Ascending aorta (tissue), 2 donors: ENCODE data around the gene RETN. TPM values are rescaled to one million over a fixed set of nuclear protein-coding genes. Genes with fewer than 3 reads are reported as not detected.

ENCODE experiments used
- DNase-seq, 2 donors: peaks; one replicate each; pipeline ENCODE4 v3.0.0-alpha.2; 2019; ENCODE audit warnings: low spot score in 2 of 2
- H3K27ac ChIP-seq, 2 donors: fragments of 200-600 bp; sonication (generic); one replicate each; pipeline ENCODE4 v1.5.1; 2016 to 2017; ENCODE audit warnings: mild to moderate bottlenecking in 1 of 2
- H3K27me3 ChIP-seq: fragments of 200-600 bp; sonication (generic); one replicate; pipeline ENCODE4 v1.5.1; 2017
- H3K36me3 ChIP-seq, 2 donors: fragments of 200-600 bp; sonication (generic); one replicate each; pipeline ENCODE4 v1.5.1; 2016
- H3K4me1 ChIP-seq, 2 donors: fragments of 200-600 bp; sonication (generic); one replicate each; pipeline ENCODE4 v1.5.1; 2016 to 2017; ENCODE audit warnings: mild to moderate bottlenecking in 1 of 2
- H3K4me3 ChIP-seq, 2 donors: fragments of 200-600 bp; sonication (generic); one replicate each; pipeline ENCODE4 v1.5.1; 2016 to 2017; ENCODE audit warnings: mild to moderate bottlenecking in 1 of 2
- H3K9me3 ChIP-seq, 2 donors: fragments of 200-600 bp; sonication (generic); one replicate each; pipeline ENCODE4 v1.5.1; 2016
- CTCF ChIP-seq, 3 experiments: fragments of 200-600 bp in 2 of 3; fragments of 450-650 bp in 1 of 3; sonication (generic) in 2 of 3; IDR thresholded peaks; one replicate each; pipeline ENCODE4 v1.5.1; 2016 to 2019; ENCODE audit warnings: antibody characterized with exemption in 3 of 3, mild to moderate bottlenecking in 1 of 3, moderate library complexity in 1 of 3
- intact Hi-C: fragments of 100-400 bp; cut with DNase I; formaldehyde crosslinking; loops from one replicate; pipeline ENCODE4 v1.15.1; 2023
- total RNA-seq: library from RNA; depleted of rRNA; stranded (reverse); fragments of >200 nt; gene quantifications from one replicate; pipeline ENCODE4 v1.1.0, GENCODE V29; 2016

RETN gene
- total RNA-seq, 1 donor from 2014 or later = not detected

DNA sequence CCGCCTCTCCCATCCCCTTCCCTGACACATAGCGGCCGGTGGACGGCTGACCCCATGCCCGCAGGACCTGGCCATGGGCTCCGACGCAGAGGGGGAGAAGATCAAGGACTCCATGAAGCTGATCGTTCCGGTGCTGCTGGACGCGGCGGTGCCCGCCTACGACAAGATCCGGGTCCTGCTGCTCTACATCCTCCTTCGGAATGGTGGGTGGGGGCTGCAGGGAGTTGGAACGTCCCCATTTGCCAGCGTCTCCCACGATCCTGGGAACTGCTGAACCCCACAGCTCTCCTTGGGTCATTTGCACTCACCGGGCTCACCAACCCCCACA is 24.3 kb upstream of the RETN start:
- TF ChIP-seq CTCF (IDR thresholded peaks at IDR 0.05) = no peak
- no peak overlapping the region for H3K27ac ChIP-seq
- intact Hi-C loops = no loop called here
- no peaks in the 10 kb centered on the region for H3K27me3 ChIP-seq
- H3K9me3 ChIP-seq = no peaks in the 10 kb centered on the region
- no peaks in the 10 kb centered on the region for H3K36me3 ChIP-seq
- no peak for DNase-seq
- H3K4me3 ChIP-seq = no peak overlapping the region
- no peaks in the 10 kb centered on the region for H3K4me1 ChIP-seq

DNA sequence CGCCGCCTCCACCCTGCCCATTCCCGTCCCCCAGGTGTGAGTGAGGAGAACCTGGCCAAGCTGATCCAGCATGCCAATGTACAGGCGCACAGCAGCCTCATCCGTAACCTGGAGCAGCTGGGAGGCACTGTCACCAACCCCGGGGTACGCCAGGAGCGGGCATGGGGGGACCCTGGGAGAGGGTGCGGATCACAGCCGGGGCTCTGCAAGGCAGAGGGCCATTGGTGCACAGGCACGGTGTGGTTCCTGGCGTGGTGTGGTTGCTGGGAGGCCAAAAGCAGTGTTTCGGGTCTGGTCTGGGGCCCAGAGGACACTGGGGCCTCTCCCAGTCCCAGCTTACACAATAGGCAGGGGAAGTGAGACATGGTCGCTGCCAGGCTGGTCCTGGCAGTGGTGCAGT is 23.7 kb upstream of the RETN start:
- no peaks in the 10 kb centered on the region for H3K27me3 ChIP-seq
- intact Hi-C loops = no loop called here
- H3K4me1 ChIP-seq = no peaks in the 10 kb centered on the region
- no peak for TF ChIP-seq CTCF (IDR thresholded peaks at IDR 0.05)
- DNase-seq = no peak
- no peaks in the 10 kb centered on the region for H3K36me3 ChIP-seq
- H3K27ac ChIP-seq = no peak overlapping the region
- H3K4me3 ChIP-seq = no peak overlapping the region
- H3K9me3 ChIP-seq = no peaks in the 10 kb centered on the region

DNA sequence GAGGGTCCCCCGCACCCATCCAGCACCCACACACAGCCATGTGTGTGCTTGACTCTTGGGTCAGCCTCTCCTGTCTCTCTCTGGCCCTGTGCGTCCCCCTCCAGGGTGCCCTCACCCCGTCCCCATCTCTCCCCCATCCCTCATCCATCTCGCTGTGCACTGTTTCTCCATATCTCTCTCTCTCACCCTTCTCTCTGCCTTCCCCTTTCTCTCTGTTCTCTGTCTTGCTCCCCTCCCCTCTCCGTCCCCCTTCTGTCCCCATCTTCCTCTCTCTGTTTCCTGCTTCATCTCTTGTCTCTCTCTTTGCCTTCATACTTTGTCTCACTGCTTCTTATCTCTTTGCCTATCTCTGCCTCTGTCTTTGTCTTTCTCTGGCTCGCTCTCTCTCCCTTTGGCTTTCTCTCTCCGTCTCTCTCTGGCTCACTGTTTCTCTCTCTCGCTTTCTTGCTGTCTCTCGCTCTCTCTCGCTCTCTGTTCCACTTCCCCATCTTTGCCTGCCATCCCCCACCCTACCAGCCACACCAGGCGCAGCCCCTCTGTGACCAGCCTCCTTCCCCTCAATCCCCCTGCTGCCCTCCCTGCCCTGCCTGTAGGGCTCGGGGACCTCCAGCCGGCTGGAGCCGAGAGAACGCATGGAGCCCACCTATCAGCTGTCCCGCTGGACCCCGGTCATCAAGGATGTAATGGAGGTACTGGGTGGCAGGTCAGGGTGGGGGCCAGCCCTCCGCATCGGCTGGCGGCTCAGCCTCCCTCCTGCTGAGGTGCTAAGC is 23.0 kb upstream of the RETN start:
- Histone ChIP-seq H3K27me3 (no peaks in the 10 kb centered on the region), H3K4me1 (no peaks in the 10 kb centered on the region)

DNA sequence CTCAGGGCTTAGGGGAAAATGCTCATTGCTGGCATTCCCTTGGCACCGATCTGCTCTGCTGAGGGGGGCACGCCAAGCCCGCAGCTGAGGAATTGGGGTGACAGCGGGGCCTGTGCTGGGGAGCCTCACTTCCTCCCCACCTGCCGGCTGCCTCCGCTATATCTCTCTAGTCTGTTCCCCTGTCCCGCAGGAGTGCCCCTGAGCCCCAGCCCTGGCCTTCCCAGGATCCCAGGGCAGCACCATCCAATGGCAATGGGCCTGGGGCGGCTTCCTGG is 22.5 kb upstream of the RETN start:
- no peaks in the 10 kb centered on the region for H3K36me3 ChIP-seq
- DNase-seq = no peak
- no peak overlapping the region for H3K27ac ChIP-seq
- no peaks in the 10 kb centered on the region for H3K9me3 ChIP-seq
- intact Hi-C loops = no loop called here
- H3K27me3 ChIP-seq = no peaks in the 10 kb centered on the region
- no peaks in the 10 kb centered on the region for H3K4me1 ChIP-seq
- TF ChIP-seq CTCF (IDR thresholded peaks at IDR 0.05) = no peak
- H3K4me3 ChIP-seq = no peak overlapping the region

More for the DNA sequence above, 23.0 kb upstream of the RETN start:
- H3K27ac ChIP-seq = no peak overlapping the region
- DNase-seq = no peak
- intact Hi-C loops = no loop called here
- no peaks in the 10 kb centered on the region for H3K9me3 ChIP-seq
- H3K36me3 ChIP-seq = no peaks in the 10 kb centered on the region
- TF ChIP-seq CTCF (IDR thresholded peaks at IDR 0.05) = no peak
- H3K4me3 ChIP-seq = no peak overlapping the region

DNA sequence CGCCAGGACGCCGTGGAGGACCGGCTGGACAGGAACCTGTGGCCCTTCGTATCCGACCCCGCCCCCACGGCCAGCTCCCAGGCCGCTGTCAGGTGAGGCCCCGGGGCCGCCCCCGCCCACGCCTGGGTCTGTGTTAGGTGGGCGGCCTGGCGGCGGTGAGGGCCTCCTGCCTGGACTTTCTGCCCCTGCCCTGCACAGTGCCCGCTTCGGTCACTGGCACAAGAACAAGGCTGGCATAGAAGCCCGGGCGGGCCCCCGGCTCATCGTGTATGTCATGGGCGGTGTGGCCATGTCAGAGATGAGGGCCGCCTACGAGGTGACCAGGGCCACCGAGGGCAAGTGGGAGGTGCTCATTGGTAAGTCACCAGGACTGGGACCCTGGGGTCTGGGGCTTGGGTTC is 21.7 kb upstream of the RETN start:
- peaks cover 0 to 3% of the 10 kb centered on the region in 2 donors for H3K4me1 ChIP-seq
- DNase-seq = no peak
- no peaks in the 10 kb centered on the region for H3K9me3 ChIP-seq
- H3K27me3 ChIP-seq = no peaks in the 10 kb centered on the region
- H3K27ac ChIP-seq = no peak overlapping the region
- intact Hi-C loops = no loop called here
- no peaks in the 10 kb centered on the region for H3K36me3 ChIP-seq
- TF ChIP-seq CTCF (IDR thresholded peaks at IDR 0.05) = no peak
- H3K4me3 ChIP-seq = no peak overlapping the region
